A549 (cell line): Measurements from ENCODE around the gene SCD. TPM values are rescaled to one million over a fixed set of nuclear protein-coding genes. Genes with fewer than 3 reads are reported as not detected.

ENCODE experiments used
- ATAC-seq, 2 experiments: fragments of 200-7000 bp in 1 of 2; fragments of >200 bp in 1 of 2; cut with Nextera tagmentation in 1 of 2; cut with Tn5 transposase in 1 of 2; 3 replicates each; pipeline versions ENCODE4 v1.8.0 to v1.9.1; 2018 to 2020; ENCODE audit warnings: mild to moderate bottlenecking in 1 of 2, moderate library complexity in 1 of 2
- CTCF ChIA-PET: fragments of 300-600 bp; sonication (Branson Sonifier 250); formaldehyde crosslinking; extraction: SDS; loops from one replicate; lab custom pipeline; 2021; ENCODE audit warnings: antibody characterized with exemption, inconsistent platforms; lab: Yijun Ruan, JAX
- POLR2A ChIA-PET: fragments of 350-600 bp; formaldehyde crosslinking; extraction: SDS; loops from one replicate; lab custom pipeline; 2021; ENCODE audit warnings: antibody characterized with exemption, inconsistent platforms; lab: Yijun Ruan, JAX
- DNase-seq, 2 experiments: peaks; one replicate each; pipeline versions ENCODE4 v3.0.0 to v3.0.0-alpha.2; 2011 to 2016; ENCODE audit warnings: low read depth in 1 of 2, low spot score in 1 of 2
- FAIRE-seq: peaks from 2 replicates; lab custom pipeline; 2011; peaks lifted over from hg19 to GRCh38; lab: Jason Lieb, UNC
- H3K27ac ChIP-seq, 2 experiments: fragments of >200 bp; sonication (Bioruptor Twin); formaldehyde crosslinking; 3 replicates each; pipeline ENCODE4 v1.5.1; 2016 to 2017
- H3K4me1 ChIP-seq: fragments of >200 bp; sonication (Bioruptor Twin); formaldehyde crosslinking; 3 replicates; pipeline ENCODE4 v1.6.1; 2016
- H3K4me2 ChIP-seq: fragments of >200 bp; sonication (Bioruptor Twin); formaldehyde crosslinking; 3 replicates; pipeline ENCODE4 v1.6.1; 2016
- H3K4me3 ChIP-seq: fragments of >200 bp; sonication (Bioruptor Twin); formaldehyde crosslinking; 3 replicates; pipeline ENCODE4 v1.5.1; 2016
- H3K9me3 ChIP-seq: fragments of >200 bp; sonication (Bioruptor Twin); formaldehyde crosslinking; 3 replicates; pipeline ENCODE4 v1.6.1; 2016
- CBX8 ChIP-seq: fragments of 200-600 bp; sonication (generic); IDR thresholded peaks from 2 replicates; pipeline ENCODE4 v1.6.1; 2016
- CEBPB ChIP-seq, 2 experiments: fragments of >200 bp in 1 of 2; sonication (Bioruptor Twin) in 1 of 2; formaldehyde crosslinking in 1 of 2; IDR thresholded peaks; 2 replicates each; pipeline ENCODE4 v1.6.1; 2012 to 2016
- HOXB5 ChIP-seq: fragments of 250-450 bp; sonication (Bioruptor Pico); IDR thresholded peaks from 2 replicates; pipeline ENCODE4 v1.5.0; 2020; ENCODE audit warnings: mild to moderate bottlenecking, moderate library complexity
- MAX ChIP-seq: IDR thresholded peaks from 2 replicates; pipeline ENCODE4 v1.6.1; 2012
- MAZ ChIP-seq: fragments of 150-350 bp; IDR thresholded peaks from 2 replicates; pipeline ENCODE4 v1.6.1; 2014; ENCODE audit warnings: antibody characterized with exemption, low read depth, low read length, borderline replicate concordance
- MYC ChIP-seq: IDR thresholded peaks from 2 replicates; pipeline ENCODE4 v1.6.1; 2012; ENCODE audit warnings: mild to moderate bottlenecking, inconsistent platforms, low read length, improper control_type of control experiment, borderline replicate concordance
- POLR2A ChIP-seq: IDR thresholded peaks from 2 replicates; pipeline ENCODE4 v1.6.1; 2012; ENCODE audit warnings: mild to moderate bottlenecking, low read length
- RARB ChIP-seq: fragments of 250-450 bp; sonication (Bioruptor Pico); IDR thresholded peaks from 2 replicates; pipeline ENCODE4 v1.8.0; 2021; ENCODE audit warnings: mild to moderate bottlenecking, moderate library complexity
- TP53 ChIP-seq: fragments of 250-450 bp; sonication (Bioruptor Pico); IDR thresholded peaks from 2 replicates; pipeline ENCODE4 v1.5.0; 2021; ENCODE audit warnings: mild to moderate bottlenecking, moderate library complexity
- USF2 ChIP-seq: fragments of 450-650 bp; IDR thresholded peaks from 2 replicates; pipeline ENCODE4 v1.6.1; 2014; ENCODE audit warnings: antibody characterized with exemption
- ZC3H11A ChIP-seq: fragments of 450-650 bp; IDR thresholded peaks from 2 replicates; pipeline ENCODE4 v1.6.1; 2014; ENCODE audit warnings: antibody characterized with exemption, mild to moderate bottlenecking
- WGBS: methylation state at CpG from one replicate; pipeline ENCODE4 v1.1.6; 2017; ENCODE audit errors: missing lambda C conversion rate; 5-methylcytosine and 5-hydroxymethylcytosine counted together
- polyA plus RNA-seq, 4 experiments: library from polyadenylated mRNA; depleted of rRNA in 3 of 4; stranded (reverse); fragments of >200 nt; fragmentation: RNase III in 1 of 4; extraction: RNeasy Plus Mini Kit Qiagen cat#74134 plus additional on column Dnase treatment in 1 of 4; gene quantifications; 2 replicates in 3 of 4; 3 replicates in 1 of 4; pipeline ENCODE4 v1.2.3, GENCODE V29; 2011 to 2017
- TF ChIP-seq, protein P1 (sequence below): IDR thresholded peaks from 2 replicates; pipeline ENCODE4 v1.6.1; 2012; ENCODE audit warnings: low read depth, borderline replicate concordance
- TF ChIP-seq, protein P2 (sequence below): fragments of 150-350 bp; IDR thresholded peaks from 2 replicates; pipeline ENCODE4 v1.6.1; 2014; ENCODE audit warnings: low read depth, mild to moderate bottlenecking, low read length

The SCD gene
- polyA plus RNA-seq, 2 of the 4 experiments (the other 2 are of a cell fraction), result 348 to 496 TPM

DNA sequence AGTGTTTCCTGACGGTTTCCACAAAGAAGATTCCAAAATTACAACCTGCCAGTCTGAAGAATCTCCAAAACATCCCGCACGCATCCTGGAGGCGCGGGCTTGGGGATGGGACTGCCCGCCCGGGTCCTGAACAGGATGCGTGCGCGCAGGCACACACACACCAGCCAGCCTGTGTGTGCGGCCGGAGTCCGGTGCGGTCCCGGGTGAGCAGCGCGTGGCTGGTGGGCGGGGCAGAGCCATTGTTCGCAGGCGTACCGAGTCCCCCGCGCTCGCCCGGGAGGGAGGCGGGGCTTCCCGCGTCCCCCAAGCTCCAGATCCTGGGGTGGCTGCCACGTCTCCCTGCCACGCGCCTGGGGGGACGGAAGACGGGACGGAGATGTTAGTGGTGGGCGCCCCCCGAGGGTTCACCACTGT lies 675 bp upstream of the SCD start:
- CTCF ChIA-PET, result interaction anchor here (0.7 to 28.5 kb wide), 12 partner anchors 7 to 167 kb away, joined by 3 to 534 read pairs (median 6); partner anchors contain the start of gene SEC31B
- no peak for FAIRE-seq
- WGBS, result 0% methylated on average over 1 of the region's 36 CpGs
- peak; percentile 75 to 81 for ATAC-seq
- POLR2A ChIA-PET, result interaction anchor here (0.7 to 7.6 kb wide), 15 partner anchors 13 to 571 kb away, joined by 3 to 143 read pairs (median 7); partner anchors contain the start of genes BLOC1S2 and HIF1AN
- H3K4me2 ChIP-seq, result peak overlapping the region; percentile 88
- peak overlapping the region; percentile 99 for H3K27ac ChIP-seq
- H3K4me1 ChIP-seq, result peaks cover 60% of the 10 kb centered on the region
- TF ChIP-seq MYC (peak; percentile 55; the same call in 1 of the 2 replicates), RARB (no peak), POLR2A (peak; percentile 60), MAX (peak; percentile 91), CBX8 (no peak), HOXB5 (CRISPR knock-in tag) (0 out of 2 replicates have a peak, but pooled peaks have one; percentile 30)
- TF ChIP-seq, protein P1, sequence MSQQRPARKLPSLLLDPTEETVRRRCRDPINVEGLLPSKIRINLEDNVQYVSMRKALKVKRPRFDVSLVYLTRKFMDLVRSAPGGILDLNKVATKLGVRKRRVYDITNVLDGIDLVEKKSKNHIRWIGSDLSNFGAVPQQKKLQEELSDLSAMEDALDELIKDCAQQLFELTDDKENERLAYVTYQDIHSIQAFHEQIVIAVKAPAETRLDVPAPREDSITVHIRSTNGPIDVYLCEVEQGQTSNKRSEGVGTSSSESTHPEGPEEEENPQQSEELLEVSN, result no peak
- H3K4me3 ChIP-seq, result peak overlapping the region; percentile 99
- H3K9me3 ChIP-seq, result no peaks in the 10 kb centered on the region
- peak; percentile 75 to 81 for DNase-seq

GRCh38 chr10:100347568-100348195 lies 649 bp downstream of the SCD start:
- ATAC-seq, result peak; percentile 6 to 12; a peak in 5 of 6 replicates

DNA sequence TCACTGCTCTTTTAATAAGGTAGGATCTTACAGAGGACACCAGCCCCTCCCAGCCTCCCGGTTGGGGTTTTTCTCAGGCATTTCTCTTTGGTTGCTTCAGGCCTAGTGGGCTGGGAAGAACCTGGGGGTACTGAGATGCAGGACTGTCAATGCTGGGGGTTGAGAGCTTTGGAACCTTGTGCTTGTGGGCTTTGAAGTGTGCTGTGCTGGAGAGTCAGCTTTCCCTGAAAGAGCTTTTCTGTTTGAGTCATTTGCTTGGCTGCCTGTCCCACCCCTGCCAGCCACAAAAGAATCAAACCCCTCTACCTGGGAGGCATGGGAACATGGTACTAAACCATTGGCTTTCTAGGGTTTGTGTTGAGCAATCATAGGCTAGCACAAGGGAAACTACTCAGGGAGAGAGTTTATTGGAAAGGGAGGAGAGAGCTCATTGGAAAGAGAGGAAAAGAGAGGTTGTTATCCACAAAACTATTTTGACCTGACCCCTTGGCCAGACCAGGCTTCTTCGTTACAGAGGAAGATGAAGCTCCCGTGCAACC lies 1.4 kb downstream of the SCD start:
- ATAC-seq, result no peak
- peaks cover 59% of the 10 kb centered on the region for H3K4me1 ChIP-seq
- WGBS, result 50% methylated on average over 3 of the region's 3 CpGs

More at GRCh38 chr10:100347568-100348195, 649 bp downstream of the SCD start:
- H3K9me3 ChIP-seq, result no peaks in the 10 kb centered on the region
- H3K27ac ChIP-seq, result peak overlapping the region; percentile 99
- H3K4me2 ChIP-seq, result peak overlapping the region; percentile 88
- H3K4me3 ChIP-seq, result peak overlapping the region; percentile 99
- ChIA-PET POLR2A (interaction anchor here (1.3 to 7.6 kb wide), 9 partner anchors 7 to 135 kb away, joined by 3 to 143 read pairs (median 9); partner anchors contain the start of genes BLOC1S2 and PKD2L1), CTCF (interaction anchor here (0.8 to 28.5 kb wide), 10 partner anchors 9 to 166 kb away, joined by 3 to 534 read pairs (median 8); partner anchors contain the start of gene SEC31B)
- DNase-seq (no peak), FAIRE-seq (no peak)
- H3K4me1 ChIP-seq, result peaks cover 60% of the 10 kb centered on the region
- under 1% methylated on average over 30 of the region's 32 CpGs for WGBS
- TF ChIP-seq MAX (peak; percentile 38; the same call in 1 of the 2 replicates), USF2 (no peak), ZC3H11A (no peak), TP53 (no peak), MAZ (no peak)
- TF ChIP-seq, protein P2, sequence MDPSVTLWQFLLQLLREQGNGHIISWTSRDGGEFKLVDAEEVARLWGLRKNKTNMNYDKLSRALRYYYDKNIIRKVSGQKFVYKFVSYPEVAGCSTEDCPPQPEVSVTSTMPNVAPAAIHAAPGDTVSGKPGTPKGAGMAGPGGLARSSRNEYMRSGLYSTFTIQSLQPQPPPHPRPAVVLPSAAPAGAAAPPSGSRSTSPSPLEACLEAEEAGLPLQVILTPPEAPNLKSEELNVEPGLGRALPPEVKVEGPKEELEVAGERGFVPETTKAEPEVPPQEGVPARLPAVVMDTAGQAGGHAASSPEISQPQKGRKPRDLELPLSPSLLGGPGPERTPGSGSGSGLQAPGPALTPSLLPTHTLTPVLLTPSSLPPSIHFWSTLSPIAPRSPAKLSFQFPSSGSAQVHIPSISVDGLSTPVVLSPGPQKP, result no peak

More for the DNA sequence above, 1.4 kb downstream of the SCD start:
- peak overlapping the region; percentile 99 for H3K27ac ChIP-seq
- H3K9me3 ChIP-seq, result no peaks in the 10 kb centered on the region
- peak overlapping the region; percentile 88 for H3K4me2 ChIP-seq
- CTCF ChIA-PET, result interaction anchor here (1.6 to 28.5 kb wide), 8 partner anchors 9 to 530 kb away, joined by 4 to 534 read pairs (median 14); partner anchors contain the start of gene SEC31B
- peak overlapping the region; percentile 99 for H3K4me3 ChIP-seq
- FAIRE-seq (no peak), DNase-seq (no peak)
- POLR2A ChIA-PET, result interaction anchor here (2.9 to 7.6 kb wide), 2 partner anchors 22 to 26 kb away, joined by 47 to 143 read pairs; no protein-coding TSS in a partner anchor
- TF ChIP-seq CEBPB (IDR thresholded peaks at IDR 0.05), result peak; percentile 25 to 32; a peak in 2 of 4 replicates
- no peak for TF ChIP-seq MAX
